ENCODE results near the gene CPT1B.
"Not testable (repeated sequence)": the region's sequence is repeated elsewhere in the genome, so short reads cannot be mapped to it uniquely, and the experiment has no call there.

The CPT1B gene

DNA sequence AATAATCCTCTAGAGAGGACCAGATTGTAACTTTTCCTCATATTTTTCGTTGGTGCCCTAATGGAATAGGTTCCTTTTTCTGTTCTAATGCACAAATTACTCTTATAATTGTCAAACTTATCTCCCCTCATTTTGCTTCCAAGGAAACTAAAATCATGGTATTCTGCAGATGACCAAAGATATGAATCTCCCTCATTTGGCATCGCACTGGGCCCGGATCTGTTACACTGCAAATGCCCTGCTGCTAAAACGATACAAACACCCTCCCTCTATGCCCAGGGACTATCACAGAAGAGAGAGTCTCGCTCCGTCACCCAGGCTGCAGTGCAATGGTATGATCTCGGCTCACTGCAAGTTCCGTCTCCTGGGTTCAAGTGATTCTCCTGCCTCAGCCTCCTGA lies 24.9 kb downstream of the CPT1B start:
- in situ Hi-C loops (cut with MboI; ENCODE audit: low pct_unique_long_range_greater_than_20kb, low sequenced_read_pairs) = no loop called here
- no peak for DNase-seq

DNA sequence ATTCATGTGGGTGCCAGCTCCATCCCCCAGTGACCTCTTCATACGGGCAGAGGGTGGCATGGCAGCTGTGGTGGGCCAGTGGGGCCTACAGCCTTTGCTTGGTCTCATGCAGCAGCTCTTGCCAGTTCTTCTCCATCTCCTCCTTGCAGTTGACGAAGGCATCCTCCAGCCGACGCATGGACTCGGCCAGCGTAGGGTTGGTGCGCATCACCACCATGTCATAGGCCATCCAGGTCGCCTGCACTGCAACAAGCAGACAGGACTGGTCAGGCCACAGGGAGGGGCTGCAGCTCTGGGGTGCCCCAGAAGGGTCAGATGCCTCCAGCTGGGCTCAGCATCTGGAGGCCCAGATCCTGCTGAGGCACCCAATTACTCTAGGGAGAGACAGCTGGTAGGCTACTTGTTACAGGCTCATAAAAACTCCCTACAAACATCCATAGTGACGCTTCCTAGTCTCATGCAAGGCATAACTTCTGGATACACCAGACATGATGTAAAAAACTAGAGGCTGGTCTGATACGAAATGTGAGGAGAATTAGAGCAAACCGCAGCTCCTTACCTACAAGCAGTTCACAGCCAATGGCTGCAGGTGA lies 27.0 kb downstream of the CPT1B start:
- DNase-seq = no peak
- in situ Hi-C loops (cut with MboI; ENCODE audit: low pct_unique_long_range_greater_than_20kb, low sequenced_read_pairs) = no loop called here

DNA sequence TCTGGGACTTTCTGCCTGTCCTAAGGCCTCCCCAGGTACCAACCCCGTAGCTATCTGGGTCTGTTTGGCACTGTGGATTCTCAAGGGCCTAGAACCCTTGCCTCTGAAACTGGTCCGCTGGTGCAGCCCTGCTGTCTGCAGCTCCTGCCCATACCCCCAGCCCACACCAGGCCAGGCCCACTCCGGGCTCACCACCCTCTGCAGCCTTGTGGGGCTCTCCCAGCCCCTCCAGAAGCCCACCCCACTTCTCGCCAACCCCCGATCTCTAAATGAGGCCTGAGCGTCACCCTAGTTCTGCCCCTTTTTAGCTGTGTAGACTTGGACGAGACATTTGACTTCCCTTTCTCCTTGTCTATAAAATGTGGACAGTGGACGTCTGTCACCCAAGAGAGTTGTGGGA lies 27.8 kb downstream of the CPT1B start:
- in situ Hi-C loops (cut with MboI; ENCODE audit: low pct_unique_long_range_greater_than_20kb, low sequenced_read_pairs) = no loop called here
- no peak for DNase-seq

DNA sequence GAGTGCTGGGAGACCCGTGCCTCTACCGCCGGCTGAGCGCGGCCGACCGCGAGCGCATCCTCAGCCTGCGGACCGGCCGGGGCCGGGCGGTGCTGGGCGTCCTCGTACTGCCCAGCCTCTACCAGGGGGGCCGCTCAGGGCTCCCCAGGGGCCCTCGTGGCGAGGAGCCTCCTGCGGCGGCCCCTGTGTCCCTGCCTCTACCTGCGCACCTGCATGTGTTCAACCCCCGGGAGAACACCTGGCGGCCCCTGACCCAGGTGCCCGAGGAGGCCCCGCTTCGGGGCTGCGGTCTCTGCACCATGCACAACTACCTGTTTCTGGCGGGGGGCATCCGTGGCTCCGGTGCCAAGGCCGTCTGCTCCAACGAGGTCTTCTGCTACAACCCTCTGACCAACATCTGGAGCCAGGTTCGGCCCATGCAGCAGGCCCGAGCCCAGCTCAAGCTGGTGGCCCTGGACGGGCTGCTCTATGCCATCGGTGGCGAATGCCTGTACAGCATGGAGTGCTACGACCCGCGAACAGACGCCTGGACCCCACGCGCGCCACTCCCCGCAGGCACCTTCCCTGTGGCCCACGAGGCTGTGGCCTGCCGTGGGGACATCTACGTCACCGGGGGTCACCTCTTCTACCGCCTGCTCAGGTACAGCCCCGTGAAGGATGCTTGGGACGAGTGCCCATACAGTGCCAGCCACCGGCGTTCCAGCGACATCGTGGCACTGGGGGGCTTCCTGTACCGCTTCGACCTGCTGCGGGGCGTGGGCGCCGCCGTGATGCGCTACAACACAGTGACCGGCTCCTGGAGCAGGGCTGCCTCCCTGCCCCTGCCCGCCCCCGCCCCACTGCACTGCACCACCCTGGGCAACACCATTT lies 29.1 kb downstream of the CPT1B start:
- in situ Hi-C loops (cut with MboI; ENCODE audit: low pct_unique_long_range_greater_than_20kb, low sequenced_read_pairs) = no loop called here
- no peak for DNase-seq

DNA sequence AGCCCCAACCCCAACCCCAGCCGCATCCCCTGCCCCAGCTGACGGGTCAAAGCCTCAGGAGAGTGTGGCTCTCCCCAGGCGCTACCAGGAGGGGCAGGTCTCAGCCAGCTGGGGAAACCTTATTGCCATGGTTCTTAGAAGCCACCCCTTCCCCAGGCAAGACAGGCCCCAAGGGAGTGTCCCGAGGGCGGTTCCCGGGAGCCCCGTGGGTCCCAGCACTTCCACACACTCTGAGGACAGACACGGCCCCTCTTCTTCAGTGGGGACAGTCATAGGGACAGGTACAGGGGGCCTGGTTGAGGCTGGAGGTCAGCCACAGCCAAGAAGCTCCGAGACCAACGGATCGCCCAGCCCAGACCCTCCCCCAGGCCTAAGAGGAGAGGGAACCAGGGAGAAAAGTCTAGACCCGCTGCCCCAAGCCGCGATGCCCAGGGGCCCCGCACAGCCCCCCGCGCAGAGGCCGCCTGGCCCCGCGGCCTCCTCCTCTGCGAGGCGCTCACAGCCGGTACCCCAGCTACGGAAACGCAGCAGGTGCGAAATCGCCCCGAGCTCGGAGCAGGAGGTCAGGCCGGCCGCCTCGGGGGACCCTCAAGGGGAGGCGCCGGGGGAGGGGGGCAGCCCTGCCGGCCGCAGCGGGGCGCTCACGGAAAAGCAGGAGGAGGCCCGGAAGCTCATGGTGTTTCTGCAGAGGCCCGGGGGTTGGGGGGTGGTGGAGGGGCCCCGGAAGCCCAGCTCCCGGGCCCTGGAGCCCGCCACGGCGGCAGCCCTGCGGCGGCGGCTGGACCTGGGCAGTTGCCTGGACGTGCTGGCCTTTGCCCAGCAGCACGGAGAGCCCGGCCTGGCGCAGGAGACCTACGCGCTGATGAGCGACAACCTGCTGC lies 29.9 kb downstream of the CPT1B start:
- in situ Hi-C loops (cut with MboI; ENCODE audit: low pct_unique_long_range_greater_than_20kb, low sequenced_read_pairs) = no loop called here
- DNase-seq = no peak

DNA sequence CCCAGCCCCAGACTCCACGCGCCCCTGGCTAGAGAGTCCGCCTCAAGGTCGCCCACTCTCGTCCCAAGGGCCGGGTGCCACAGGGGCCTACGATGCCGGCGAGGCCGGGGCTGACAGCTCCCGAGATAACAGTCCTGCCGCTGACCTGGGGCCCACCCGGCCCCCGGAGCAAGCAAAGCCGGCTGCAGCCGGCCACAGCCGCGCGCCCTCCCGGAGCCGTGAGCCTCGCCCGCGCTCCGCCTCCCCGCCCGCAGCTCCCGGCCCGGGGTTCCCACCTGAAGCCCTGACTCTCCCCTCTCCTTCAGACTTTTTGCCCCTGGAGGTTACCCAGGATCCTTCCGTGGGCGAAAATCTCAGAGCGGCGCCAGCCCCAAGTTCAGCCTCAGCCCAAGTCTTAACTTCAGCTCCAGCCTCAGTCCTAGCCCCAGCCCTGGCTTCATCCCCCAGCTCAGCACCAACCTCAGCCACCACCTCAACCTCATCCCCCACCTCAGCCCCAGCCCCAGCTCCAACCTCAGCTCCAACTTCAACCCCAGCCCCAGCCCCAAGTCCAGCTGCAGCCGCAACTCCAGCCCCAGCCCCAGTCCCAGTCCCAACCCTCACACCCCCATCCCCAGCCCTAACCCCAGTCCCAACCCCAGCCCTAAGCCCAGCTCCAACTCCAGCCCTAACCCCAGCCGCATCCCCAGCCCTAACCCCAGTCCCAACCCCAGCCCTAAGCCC lies 30.8 kb downstream of the CPT1B start:
- DNase-seq = no peak
- in situ Hi-C loops (cut with MboI; ENCODE audit: low pct_unique_long_range_greater_than_20kb, low sequenced_read_pairs) = no loop called here

DNA sequence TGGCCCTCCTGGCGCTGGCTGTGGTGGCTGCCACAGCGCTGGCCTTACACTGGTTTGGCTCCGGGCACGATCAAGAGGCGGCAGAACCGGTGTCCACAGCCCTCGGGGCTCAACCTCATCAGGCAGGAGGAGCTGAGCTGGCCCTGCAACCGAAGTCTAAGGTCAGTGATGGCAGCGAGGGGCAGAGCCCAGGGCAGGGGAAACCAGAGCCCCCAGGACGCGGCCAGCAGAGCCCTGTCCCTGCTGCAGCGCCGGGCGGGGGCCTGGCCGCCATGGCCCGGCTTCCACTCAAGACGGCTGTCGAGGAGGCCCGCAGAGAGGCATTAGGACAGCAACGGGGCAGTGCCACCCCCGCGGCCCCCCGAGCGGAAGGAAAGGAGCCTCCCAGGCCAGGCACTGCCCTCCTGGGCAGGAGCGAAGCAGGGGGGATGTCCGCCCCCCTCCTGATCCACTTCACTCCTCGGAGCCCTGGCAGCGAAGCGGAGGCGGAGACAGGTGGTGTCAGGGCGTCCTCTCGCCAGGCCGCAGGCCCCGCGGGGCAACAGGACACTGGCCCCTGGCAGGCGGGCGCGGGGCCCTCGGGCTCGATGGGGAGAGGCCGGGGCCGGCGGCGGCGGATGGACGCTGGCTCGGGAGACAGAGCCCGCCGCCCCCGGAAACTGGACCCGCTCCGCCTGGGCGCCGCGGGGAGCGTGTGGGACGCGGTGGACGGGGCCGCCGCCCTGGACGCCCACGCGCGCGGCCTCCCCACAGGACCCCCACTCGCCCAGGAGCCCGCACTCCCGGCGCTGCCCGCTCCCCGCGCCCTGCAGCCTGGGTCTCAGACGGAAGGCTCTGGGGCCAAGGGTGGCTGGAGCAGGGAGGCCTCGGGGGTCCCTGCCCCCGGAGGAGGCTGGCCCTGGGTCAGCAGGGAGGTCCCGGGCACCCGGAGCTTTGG lies 31.6 kb downstream of the CPT1B start:
- no peak for DNase-seq
- in situ Hi-C loops (cut with MboI; ENCODE audit: low pct_unique_long_range_greater_than_20kb, low sequenced_read_pairs) = no loop called here

DNA sequence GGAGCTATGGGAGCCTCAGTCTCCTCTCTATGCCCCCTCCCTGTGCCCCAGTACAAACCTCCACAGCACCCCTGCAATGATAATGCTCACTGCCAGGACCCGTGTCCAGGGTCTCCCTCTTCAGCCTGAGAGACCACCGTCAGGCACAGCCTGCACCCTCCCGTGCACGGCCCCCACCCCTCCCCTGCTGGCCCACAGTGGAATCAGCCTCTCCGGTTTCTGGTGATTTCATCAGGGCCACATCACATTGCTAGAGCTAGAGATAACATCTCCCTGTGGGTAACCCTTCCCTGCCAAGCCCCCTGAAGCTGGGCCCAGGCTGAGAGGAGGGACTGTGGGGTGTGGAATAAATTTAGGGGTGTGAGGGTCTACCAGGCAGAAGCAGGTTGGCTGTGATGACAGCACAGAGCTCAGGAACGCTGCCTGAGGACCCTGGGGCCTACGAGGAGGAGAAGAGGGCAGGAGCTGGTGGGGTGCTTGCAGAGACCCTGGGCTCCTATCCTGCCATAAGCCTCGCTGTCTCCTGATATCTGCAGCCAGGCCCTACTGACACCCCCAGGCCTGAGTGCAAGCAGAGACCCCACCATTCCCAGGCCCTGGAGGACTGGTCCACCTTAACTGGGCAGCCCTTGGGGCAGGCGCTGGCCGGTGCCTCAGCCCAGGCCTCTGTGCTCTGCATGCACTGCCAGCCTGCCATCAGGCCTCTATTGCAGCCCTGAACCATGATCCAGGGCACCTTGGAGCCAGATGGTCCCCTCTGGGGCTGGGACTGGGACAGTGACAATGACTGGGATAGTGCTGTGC lies 32.5 kb downstream of the CPT1B start, which contains the start of gene KLHDC7B:
Gene KLHDC7B (plus strand): TSS at position 378 of the 804 bp plus-strand sequence. CDS start 345 bp downstream, at position 723.
- in situ Hi-C loops (cut with MboI; ENCODE audit: low pct_unique_long_range_greater_than_20kb, low sequenced_read_pairs) = no loop called here
- no peak for DNase-seq

DNA sequence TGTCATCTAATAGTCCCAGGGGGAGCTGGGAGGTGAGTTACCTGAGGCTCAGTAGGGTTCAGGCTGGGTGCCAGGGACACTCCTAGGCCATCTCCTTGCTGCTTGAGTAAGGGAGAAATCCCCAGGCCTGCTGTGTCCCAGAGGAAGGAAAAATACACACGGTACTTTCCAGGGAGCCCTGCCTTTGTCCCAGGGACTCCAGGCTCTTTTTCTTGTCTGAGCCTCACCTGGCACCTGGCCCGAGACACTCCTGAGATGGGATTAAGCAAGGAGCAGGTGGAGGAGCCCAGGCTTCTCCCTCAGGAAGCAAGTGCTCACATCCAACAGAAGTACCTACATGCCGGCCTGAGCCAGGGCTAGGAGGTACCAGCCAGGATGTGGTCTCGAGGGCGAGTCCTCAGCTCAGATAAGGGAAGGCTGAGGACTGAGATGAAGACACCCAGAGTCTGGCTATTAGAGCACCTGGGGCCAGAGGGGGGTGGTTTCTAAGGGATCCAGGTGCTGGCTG lies 33.4 kb downstream of the CPT1B start:
- in situ Hi-C loops (cut with MboI; ENCODE audit: low pct_unique_long_range_greater_than_20kb, low sequenced_read_pairs) = no loop called here
- no peak for DNase-seq

DNA sequence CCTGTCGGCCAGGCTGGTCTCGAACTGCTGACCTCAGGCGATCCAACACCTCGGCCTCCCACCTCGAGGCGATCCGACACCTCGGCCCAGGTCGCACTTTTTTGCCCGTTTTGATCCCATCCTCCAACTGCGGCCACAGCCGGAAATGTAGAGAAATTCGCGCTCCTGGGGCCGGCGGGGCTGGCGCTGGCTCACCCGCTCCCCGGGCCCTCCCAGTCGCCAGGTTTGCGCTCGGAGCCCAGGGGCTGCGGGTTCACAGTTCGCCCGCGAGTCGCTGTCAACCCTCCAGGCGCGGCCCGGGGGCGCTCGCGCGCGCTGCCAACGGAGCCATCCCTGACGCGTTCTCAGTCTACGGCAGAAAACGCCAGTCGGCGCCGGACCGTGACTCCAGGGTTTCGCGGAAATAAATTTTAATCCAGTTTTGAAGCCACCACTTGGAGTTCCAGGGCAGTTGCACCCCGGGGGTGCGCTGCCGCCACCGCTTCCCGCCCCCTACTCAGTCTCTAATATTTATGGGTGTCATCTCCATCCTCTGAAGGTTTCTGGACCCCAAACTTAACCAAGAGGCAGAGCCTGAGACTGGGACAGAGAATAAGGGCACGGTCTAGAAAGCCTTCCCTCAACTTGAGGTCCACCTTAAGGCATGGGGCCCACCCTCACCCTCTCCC lies 34.0 kb downstream of the CPT1B start:
- in situ Hi-C loops (cut with MboI; ENCODE audit: low pct_unique_long_range_greater_than_20kb, low sequenced_read_pairs) = no loop called here
- peak; percentile 85 for DNase-seq

DNA sequence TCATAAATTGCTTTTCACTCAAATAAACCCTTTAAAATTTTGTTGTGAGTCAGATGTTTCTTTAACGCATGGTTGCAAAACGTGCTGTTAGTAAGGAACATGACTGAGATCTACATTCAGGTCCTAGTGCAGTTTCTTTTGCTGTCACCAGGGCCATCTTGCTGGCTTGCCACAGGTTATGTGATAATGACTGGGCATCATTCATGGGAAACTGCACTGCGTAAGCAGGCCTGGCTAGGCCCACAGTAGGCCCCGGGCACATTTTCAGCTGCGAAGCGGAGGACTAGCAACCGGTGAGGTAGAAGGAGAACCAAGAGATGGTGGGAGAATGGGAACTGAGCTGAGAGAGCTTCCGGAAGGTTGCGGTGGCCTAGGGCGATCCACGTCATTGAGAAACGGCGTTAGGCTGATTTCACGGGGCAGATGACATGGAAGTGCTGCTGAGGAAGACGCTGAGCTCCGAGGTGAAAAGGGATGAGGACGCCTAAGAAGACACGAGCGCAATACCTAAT lies 35.8 kb downstream of the CPT1B start:
- no peak for DNase-seq
- in situ Hi-C loops (cut with MboI; ENCODE audit: low pct_unique_long_range_greater_than_20kb, low sequenced_read_pairs) = no loop called here

DNA sequence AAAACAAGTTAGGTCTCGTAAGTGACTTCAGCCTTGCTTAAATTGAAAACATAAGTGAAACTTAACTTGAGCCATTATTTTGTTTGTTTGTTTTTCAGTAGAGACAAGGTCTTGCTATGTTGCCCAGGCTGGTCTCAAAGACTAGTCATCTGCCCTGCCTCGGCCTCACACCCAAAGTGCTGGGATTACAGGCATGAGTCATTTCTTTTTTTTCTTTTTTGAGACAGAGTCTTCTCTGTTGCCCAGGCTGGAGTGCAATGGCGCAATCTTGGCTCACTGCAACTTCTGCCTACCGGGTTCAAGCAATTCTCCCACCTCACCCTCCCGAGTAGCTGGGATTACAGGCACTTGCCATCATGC lies 36.6 kb downstream of the CPT1B start:
- in situ Hi-C loops (cut with MboI; ENCODE audit: low pct_unique_long_range_greater_than_20kb, low sequenced_read_pairs) = not testable (repeated sequence)
- peak; percentile 55 for DNase-seq

DNA sequence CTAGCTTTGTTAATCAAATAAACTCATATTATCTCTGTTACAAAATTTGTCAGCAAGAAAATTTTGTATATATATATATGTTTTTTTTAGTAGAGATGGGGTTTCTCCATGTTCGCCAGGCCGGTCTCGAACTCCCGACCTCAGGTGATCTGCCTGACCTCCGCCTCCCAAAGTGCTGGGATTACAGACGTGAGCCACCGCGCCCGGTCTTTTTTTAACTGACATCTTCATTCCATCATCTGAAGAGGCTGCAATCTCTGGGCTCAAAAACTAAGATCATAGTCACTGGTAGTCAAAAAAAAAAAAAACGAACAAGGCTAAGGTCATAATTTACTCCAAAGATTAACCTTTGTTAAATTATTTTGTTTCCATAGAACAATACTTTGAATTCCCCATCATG lies 37.8 kb downstream of the CPT1B start:
- in situ Hi-C loops (cut with MboI; ENCODE audit: low pct_unique_long_range_greater_than_20kb, low sequenced_read_pairs) = no loop called here
- DNase-seq = no peak

DNA sequence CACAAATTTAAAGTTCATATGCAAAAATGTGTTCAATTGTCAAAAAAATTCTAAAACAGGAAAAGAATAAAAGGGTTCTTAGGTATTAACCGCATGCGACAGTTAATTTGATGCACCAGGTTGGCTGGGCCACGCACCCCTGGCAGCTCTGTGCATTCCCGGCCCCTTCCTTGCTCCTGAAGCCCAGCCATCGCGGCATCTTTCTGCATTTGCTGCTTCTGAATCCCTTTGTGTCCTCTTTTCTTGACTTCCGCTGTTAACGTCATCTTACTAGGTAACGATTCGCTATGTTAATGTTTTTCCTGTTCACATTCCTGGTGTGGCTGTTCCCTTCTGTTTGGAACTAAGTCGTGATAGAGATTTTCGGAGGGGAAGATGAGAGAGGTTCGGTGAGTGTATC lies 40.5 kb downstream of the CPT1B start:
- in situ Hi-C loops (cut with MboI; ENCODE audit: low pct_unique_long_range_greater_than_20kb, low sequenced_read_pairs) = no loop called here
- DNase-seq = no peak

DNA sequence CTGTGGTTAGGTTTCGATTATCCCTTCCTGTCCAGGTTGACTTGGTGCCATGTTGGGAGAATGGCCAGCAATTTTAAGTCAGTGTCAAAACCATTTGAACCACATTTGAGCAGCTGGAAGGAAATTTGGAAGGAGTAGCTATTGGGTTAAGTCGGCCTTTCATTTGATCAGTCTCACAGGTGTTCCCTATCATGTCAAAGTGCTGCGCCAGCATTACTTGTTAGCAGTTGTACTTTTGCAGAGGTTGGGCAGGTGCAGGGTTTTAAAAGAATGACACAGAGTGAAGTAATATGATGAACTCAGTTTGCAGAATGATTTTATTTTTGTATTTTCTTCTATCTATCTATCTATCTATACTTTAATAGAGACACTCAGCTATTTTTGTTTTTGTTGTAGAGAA lies 42.0 kb downstream of the CPT1B start:
- no peak for DNase-seq
- in situ Hi-C loops (cut with MboI; ENCODE audit: low pct_unique_long_range_greater_than_20kb, low sequenced_read_pairs) = no loop called here

DNA sequence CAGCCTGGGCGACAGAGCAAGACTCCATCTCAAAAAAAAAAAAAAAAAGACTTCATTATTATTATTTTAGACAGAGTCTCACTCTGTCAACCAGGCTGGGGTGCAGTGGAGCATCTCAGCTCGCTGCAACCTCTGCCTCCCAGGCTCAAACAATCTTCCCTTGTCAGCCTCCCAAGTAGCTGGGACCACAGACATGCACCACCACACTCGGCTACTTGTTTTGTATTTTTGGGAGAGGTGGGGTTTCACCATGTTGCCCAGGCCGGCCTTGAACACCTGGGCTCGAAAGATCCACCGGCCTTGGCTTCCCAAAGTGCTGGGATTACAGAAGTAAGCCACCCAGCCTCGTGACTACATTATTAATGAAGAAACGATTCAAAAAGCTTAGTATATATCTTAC lies 43.1 kb downstream of the CPT1B start:
- in situ Hi-C loops (cut with MboI; ENCODE audit: low pct_unique_long_range_greater_than_20kb, low sequenced_read_pairs) = no loop called here
- DNase-seq = no peak
